H9 (cell line): ENCODE results near the gene DNAH8. TPM values are rescaled to one million over a fixed set of nuclear protein-coding genes. Genes with fewer than 3 reads are reported as not detected.

Experiments
- DNase-seq: peaks from one replicate; pipeline ENCODE4 v3.0.0-alpha.2; 2017
- H2AFZ ChIP-seq: one replicate; pipeline ENCODE4 v1.6.1; 2013; ENCODE audit warnings: mild to moderate bottlenecking, low read length, control low read depth, moderate library complexity
- H2AK5ac ChIP-seq: 2 replicates; pipeline ENCODE4 v1.6.1; 2013; ENCODE audit warnings: low read length, control low read depth, mixed read lengths; ENCODE audit not compliant: insufficient read length
- H2BK120ac ChIP-seq: one replicate; pipeline ENCODE4 v1.6.1; 2013; ENCODE audit warnings: low read depth, mild to moderate bottlenecking, low read length, control low read depth, inconsistent platforms; ENCODE audit not compliant: poor library complexity, severe bottlenecking
- H2BK12ac ChIP-seq: 2 replicates; pipeline ENCODE4 v1.6.1; 2013; ENCODE audit warnings: low read length, control low read depth, mixed read lengths, low read depth; ENCODE audit not compliant: insufficient read length
- H2BK15ac ChIP-seq: 2 replicates; pipeline ENCODE4 v1.6.1; 2013; ENCODE audit warnings: low read depth, low read length, control low read depth
- H2BK20ac ChIP-seq: one replicate; pipeline ENCODE4 v1.6.1; 2013; ENCODE audit warnings: low read depth, mild to moderate bottlenecking, low read length, control low read depth, inconsistent platforms; ENCODE audit not compliant: poor library complexity, severe bottlenecking
- H2BK5ac ChIP-seq: 2 replicates; pipeline ENCODE4 v1.6.1; 2013; ENCODE audit warnings: low read length, control low read depth, mixed read lengths; ENCODE audit not compliant: insufficient read length
- H3K14ac ChIP-seq: 2 replicates; pipeline ENCODE4 v1.6.1; 2013; ENCODE audit warnings: low read length, control low read depth; ENCODE audit not compliant: insufficient read depth
- H3K18ac ChIP-seq: 2 replicates; pipeline ENCODE4 v1.6.1; 2013; ENCODE audit warnings: low read depth, mild to moderate bottlenecking, mixed read lengths, low read length, control low read depth; ENCODE audit not compliant: insufficient read length
- H3K23ac ChIP-seq: 2 replicates; pipeline ENCODE4 v1.6.1; 2013; ENCODE audit warnings: low read length, control low read depth, mixed read lengths, low read depth; ENCODE audit not compliant: insufficient read length
- H3K23me2 ChIP-seq: 2 replicates; pipeline ENCODE4 v1.6.1; 2013; ENCODE audit warnings: low read depth, mild to moderate bottlenecking, mixed read lengths, low read length, control low read depth; ENCODE audit not compliant: insufficient read length, poor library complexity, severe bottlenecking
- H3K27ac ChIP-seq: 2 replicates; pipeline ENCODE4 v1.5.1; 2013; ENCODE audit warnings: low read length, control low read depth, mixed read lengths, low read depth; ENCODE audit not compliant: insufficient read length
- H3K27me3 ChIP-seq: 2 replicates; pipeline ENCODE4 v1.6.1; 2013; ENCODE audit warnings: low read length, control low read depth, inconsistent platforms; ENCODE audit not compliant: insufficient read depth
- H3K4ac ChIP-seq: 2 replicates; pipeline ENCODE4 v1.6.1; 2013; ENCODE audit warnings: low read depth, mild to moderate bottlenecking, control low read depth, inconsistent platforms, low read length, moderate library complexity
- H3K4me1 ChIP-seq: 2 replicates; pipeline ENCODE4 v1.6.1; 2013; ENCODE audit warnings: low read length, control low read depth, inconsistent platforms; ENCODE audit not compliant: insufficient read depth
- H3K4me2 ChIP-seq: 2 replicates; pipeline ENCODE4 v1.6.1; 2013; ENCODE audit warnings: low read length, control low read depth, mixed read lengths; ENCODE audit not compliant: insufficient read length, insufficient read depth
- H3K56ac ChIP-seq: 2 replicates; pipeline ENCODE4 v1.6.1; 2013; ENCODE audit warnings: low read depth, mild to moderate bottlenecking, mixed read lengths, low read length, control low read depth; ENCODE audit not compliant: insufficient read length
- H3K79me1 ChIP-seq: 2 replicates; pipeline ENCODE4 v1.6.1; 2013; ENCODE audit warnings: low read depth, mild to moderate bottlenecking, moderate library complexity, low read length, control low read depth, inconsistent platforms; ENCODE audit not compliant: insufficient read depth, poor library complexity, severe bottlenecking
- H3K79me2 ChIP-seq: 2 replicates; pipeline ENCODE4 v1.6.1; 2013; ENCODE audit warnings: low read length, control low read depth, inconsistent platforms; ENCODE audit not compliant: insufficient read depth
- H3K9ac ChIP-seq: 2 replicates; pipeline ENCODE4 v1.6.1; 2013; ENCODE audit warnings: low read length, control low read depth, mixed read lengths; ENCODE audit not compliant: insufficient read length; ENCODE audit errors: extremely low read depth
- H3K9me3 ChIP-seq: one replicate; pipeline ENCODE4 v1.6.1; 2013; ENCODE audit warnings: low read depth, low read length, inconsistent platforms; ENCODE audit not compliant: control insufficient read depth
- H3T11ph ChIP-seq: one replicate; pipeline ENCODE4 v1.6.1; 2013; ENCODE audit warnings: mild to moderate bottlenecking, low read length, control low read depth, inconsistent platforms
- H4K20me1 ChIP-seq: one replicate; pipeline ENCODE4 v1.6.1; 2013; ENCODE audit not compliant: control insufficient read depth, insufficient read length, insufficient read depth
- H4K5ac ChIP-seq: 2 replicates; pipeline ENCODE4 v1.6.1; 2013; ENCODE audit warnings: low read depth, mild to moderate bottlenecking, mixed read lengths, low read length, control low read depth; ENCODE audit not compliant: insufficient read length
- H4K8ac ChIP-seq: replicated peaks from 2 replicates; pipeline ENCODE4 v1.6.1; 2013; ENCODE audit warnings: low read length, control low read depth, mixed read lengths, low read depth; ENCODE audit not compliant: insufficient read length
- H4K91ac ChIP-seq: 2 replicates; pipeline ENCODE4 v1.6.1; 2013; ENCODE audit warnings: low read depth, mild to moderate bottlenecking, moderate library complexity, mixed read lengths, low read length, control low read depth; ENCODE audit not compliant: insufficient read length
- H3K27ac Mint-ChIP-seq, 3 experiments: 2 replicates in 2 of 3; 3 replicates in 1 of 3; pipeline ENCODE4 v1.8.0; 2020 to 2021; ENCODE audit warnings: mixed read lengths in 3 of 3, mild to moderate bottlenecking in 1 of 3, moderate library complexity in 1 of 3
- H3K27me3 Mint-ChIP-seq: 2 replicates; pipeline ENCODE4 v1.8.0; 2021; ENCODE audit warnings: low read depth, mild to moderate bottlenecking, moderate library complexity, mixed read lengths
- H3K36me3 Mint-ChIP-seq, 3 experiments: 2 replicates in 2 of 3; 3 replicates in 1 of 3; pipeline ENCODE4 v1.8.0; 2020 to 2021; ENCODE audit warnings: low read depth in 3 of 3, mixed read lengths in 3 of 3; ENCODE audit not compliant: insufficient read depth in 1 of 3
- H3K4me1 Mint-ChIP-seq, 2 experiments: 2 replicates each; pipeline ENCODE4 v1.8.0; 2020; ENCODE audit warnings: mixed read lengths in 2 of 2
- H3K4me3 Mint-ChIP-seq, 2 experiments: 2 replicates in 1 of 2; 3 replicates in 1 of 2; pipeline ENCODE4 v1.8.0; 2020 to 2021; ENCODE audit warnings: mild to moderate bottlenecking in 2 of 2, mixed read lengths in 2 of 2, moderate library complexity in 1 of 2
- H3K9me3 Mint-ChIP-seq, 2 experiments: 2 replicates in 1 of 2; 3 replicates in 1 of 2; pipeline ENCODE4 v1.8.0; 2020; ENCODE audit warnings: mild to moderate bottlenecking in 2 of 2, mixed read lengths in 2 of 2, moderate library complexity in 1 of 2
- CTCF ChIP-seq: fragments of 200-600 bp; sonication (generic); conservative IDR thresholded peaks from 3 replicates; pipeline ENCODE4 v1.8.0; 2021; ENCODE audit warnings: antibody characterized with exemption, mild to moderate bottlenecking
- WGBS: extraction: QIAGEN DNeasy Blood & Tissue Kit; methylation state at CpG from one replicate; pipeline ENCODE4 v1.1.7; 2013; ENCODE audit warnings: missing lambda C conversion rate, low lambda C conversion rate, mixed read lengths; ENCODE audit not compliant: insufficient read length; ENCODE audit errors: extremely low coverage; 5-methylcytosine and 5-hydroxymethylcytosine counted together
- total RNA-seq: library from RNA; stranded (reverse); gene quantifications from 2 replicates; pipeline ENCODE4 v1.2.1, GENCODE V29; 2021

The DNAH8 gene
- total RNA-seq, 1 experiment from 2014 or later: not detected

- peaks cover 10 to 25% (median 22%) of the 10 kb centered on the region in 3 experiments for H3K36me3 Mint-ChIP-seq
- Histone ChIP-seq H4K20me1 (no peaks in the 10 kb centered on the region), H3K14ac (no peak overlapping the region), H3K23me2 (no peaks in the 10 kb centered on the region), H3K56ac (no peak overlapping the region), H2BK5ac (no peak overlapping the region), H2AK5ac (no peak overlapping the region), H3K79me2 (no peaks in the 10 kb centered on the region), H4K91ac (no peak overlapping the region), H3K9ac (no peak overlapping the region), H2BK12ac (no peak overlapping the region), H3K4me1 (no peaks in the 10 kb centered on the region), H3K4ac (no peak overlapping the region), H2BK120ac (no peak overlapping the region), H3K18ac (no peak overlapping the region), H4K5ac (no peak overlapping the region), H3K4me2 (no peak overlapping the region), H2AFZ (no peak overlapping the region), H3K23ac (no peak overlapping the region), H3T11ph (no peak overlapping the region), H2BK20ac (no peak overlapping the region), H3K27ac (no peak overlapping the region), H2BK15ac (no peak overlapping the region), H3K9me3 (no peaks in the 10 kb centered on the region), H4K8ac (no peak overlapping the region), H3K27me3 (no peaks in the 10 kb centered on the region), H3K79me1 (peaks cover 14% of the 10 kb centered on the region)
- H3K27me3 Mint-ChIP-seq: no peaks in the 10 kb centered on the region
- H3K4me1 Mint-ChIP-seq: peaks cover 9% of the 10 kb centered on the region in 2 experiments; a peak in 3 of 4 replicates
- no peaks in the 10 kb centered on the region for H3K9me3 Mint-ChIP-seq
- DNase-seq: no peak
- WGBS: no CpG with 5 or more reads among the region's 6 CpGs
- H3K4me3 Mint-ChIP-seq: no peak overlapping the region
- TF ChIP-seq CTCF: no peak; the same call in 2 of the 3 replicates
- peak overlapping the region; percentile 49 to 82 (median 78); a peak in 5 of 7 replicates for H3K27ac Mint-ChIP-seq
These were observed 26.5 kb upstream of the DNAH8 start for GRCh38 chr6:38688579-38689087.
